ENCODE results near the gene SF3A1.

DNA sequence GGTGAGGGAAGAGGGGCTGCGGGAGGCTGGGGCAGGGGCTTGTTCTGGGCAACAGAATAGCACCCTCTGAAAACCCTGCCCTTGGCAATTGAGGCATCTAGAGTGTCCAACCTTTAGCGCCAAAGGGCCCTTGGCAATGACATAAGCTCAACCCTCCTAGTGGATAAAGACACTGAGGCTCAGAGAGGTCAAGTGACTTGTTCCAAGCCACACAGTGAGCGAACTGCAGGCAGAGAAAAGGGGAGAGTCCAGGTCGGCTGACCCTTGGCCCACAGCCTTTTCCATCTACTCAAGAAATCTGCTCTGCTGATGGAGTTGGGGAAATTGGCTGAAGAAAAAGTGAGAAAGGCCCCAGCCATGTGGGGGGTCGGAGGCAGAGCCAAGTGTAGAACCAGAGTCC lies 43.0 kb upstream of the SF3A1 start:
- no peak for TF ChIP-seq POLR2A (IDR thresholded peaks at IDR 0.05)
- TF ChIP-seq, protein P1, sequence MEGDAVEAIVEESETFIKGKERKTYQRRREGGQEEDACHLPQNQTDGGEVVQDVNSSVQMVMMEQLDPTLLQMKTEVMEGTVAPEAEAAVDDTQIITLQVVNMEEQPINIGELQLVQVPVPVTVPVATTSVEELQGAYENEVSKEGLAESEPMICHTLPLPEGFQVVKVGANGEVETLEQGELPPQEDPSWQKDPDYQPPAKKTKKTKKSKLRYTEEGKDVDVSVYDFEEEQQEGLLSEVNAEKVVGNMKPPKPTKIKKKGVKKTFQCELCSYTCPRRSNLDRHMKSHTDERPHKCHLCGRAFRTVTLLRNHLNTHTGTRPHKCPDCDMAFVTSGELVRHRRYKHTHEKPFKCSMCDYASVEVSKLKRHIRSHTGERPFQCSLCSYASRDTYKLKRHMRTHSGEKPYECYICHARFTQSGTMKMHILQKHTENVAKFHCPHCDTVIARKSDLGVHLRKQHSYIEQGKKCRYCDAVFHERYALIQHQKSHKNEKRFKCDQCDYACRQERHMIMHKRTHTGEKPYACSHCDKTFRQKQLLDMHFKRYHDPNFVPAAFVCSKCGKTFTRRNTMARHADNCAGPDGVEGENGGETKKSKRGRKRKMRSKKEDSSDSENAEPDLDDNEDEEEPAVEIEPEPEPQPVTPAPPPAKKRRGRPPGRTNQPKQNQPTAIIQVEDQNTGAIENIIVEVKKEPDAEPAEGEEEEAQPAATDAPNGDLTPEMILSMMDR (IDR thresholded peaks at IDR 0.05), result no peak

All from heart left ventricle (tissue), 13 donors.